Ovary (tissue), 3 donors: ENCODE results near the gene MIGA1.

ENCODE experiments used
- CTCF ChIP-seq, 3 donors: fragments of 450-650 bp in 2 of 3; fragments of 200-600 bp in 1 of 3; IDR thresholded peaks; one replicate each; pipeline versions ENCODE4 v1.5.1 to v1.8.0; 2016 to 2022; ENCODE audit warnings: antibody characterized with exemption in 3 of 3, mild to moderate bottlenecking in 1 of 3
- POLR2A ChIP-seq: fragments of 450-650 bp; IDR thresholded peaks from one replicate; pipeline ENCODE4 v1.6.1; 2017; ENCODE audit warnings: antibody characterized with exemption, mild to moderate bottlenecking, moderate library complexity
- donor health status: DM: no; HTN: no; CAD: no.

GRCh38 chr1:77732090-77732489 lies 47.4 kb upstream of the MIGA1 start:
- TF ChIP-seq CTCF (IDR thresholded peaks at IDR 0.05) (no peak), POLR2A (no peak)
